ENCODE measurements around the gene FBLN2.

The FBLN2 gene

DNA sequence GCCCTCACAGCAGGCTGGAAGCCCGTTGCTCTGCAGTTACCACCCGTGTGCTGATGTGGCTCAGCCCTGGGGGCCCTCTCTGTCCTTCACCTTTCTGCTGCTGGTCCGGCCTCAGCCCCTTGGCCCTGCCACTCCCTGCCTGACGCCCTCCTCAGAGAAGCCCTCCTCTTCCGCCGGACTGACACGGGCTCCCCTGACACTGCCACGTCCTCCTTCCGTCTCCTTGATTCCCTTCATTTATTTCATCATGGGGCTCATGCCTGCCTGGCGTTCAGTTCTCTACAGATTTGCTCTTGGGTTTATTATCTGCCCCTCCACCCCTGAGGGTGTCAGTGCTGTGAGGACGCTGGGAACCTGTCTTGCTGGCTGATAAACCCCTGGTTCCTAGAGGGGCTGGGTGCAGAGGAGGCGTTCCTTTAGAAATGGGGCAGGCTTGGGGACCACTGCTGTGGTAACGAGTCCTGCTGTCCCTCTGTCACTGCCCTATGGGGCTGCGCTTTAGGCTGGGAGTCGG is 19.6 kb downstream of the FBLN2 start:
- DNase-seq = no peak

DNA sequence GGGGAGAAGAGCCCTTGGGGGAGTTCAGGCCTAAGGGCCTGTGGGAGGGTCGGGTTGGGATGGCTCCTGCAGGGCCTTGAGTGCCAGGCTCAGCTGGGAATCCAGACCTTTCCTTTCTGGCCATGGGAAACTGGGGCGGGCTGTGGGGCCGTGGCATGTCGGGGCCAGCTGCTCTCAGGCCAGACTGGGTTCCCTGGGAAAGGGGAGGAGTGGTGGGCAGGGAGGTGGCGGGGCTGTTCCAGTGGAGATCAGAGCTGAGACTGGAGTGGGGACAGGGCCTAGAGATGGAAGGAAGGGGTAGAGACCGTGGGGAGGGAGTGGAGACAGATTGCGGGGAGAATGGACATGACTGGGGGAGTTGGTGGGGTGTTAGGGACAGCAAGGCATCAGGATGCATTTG is 20.3 kb downstream of the FBLN2 start:
- DNase-seq = no peak

DNA sequence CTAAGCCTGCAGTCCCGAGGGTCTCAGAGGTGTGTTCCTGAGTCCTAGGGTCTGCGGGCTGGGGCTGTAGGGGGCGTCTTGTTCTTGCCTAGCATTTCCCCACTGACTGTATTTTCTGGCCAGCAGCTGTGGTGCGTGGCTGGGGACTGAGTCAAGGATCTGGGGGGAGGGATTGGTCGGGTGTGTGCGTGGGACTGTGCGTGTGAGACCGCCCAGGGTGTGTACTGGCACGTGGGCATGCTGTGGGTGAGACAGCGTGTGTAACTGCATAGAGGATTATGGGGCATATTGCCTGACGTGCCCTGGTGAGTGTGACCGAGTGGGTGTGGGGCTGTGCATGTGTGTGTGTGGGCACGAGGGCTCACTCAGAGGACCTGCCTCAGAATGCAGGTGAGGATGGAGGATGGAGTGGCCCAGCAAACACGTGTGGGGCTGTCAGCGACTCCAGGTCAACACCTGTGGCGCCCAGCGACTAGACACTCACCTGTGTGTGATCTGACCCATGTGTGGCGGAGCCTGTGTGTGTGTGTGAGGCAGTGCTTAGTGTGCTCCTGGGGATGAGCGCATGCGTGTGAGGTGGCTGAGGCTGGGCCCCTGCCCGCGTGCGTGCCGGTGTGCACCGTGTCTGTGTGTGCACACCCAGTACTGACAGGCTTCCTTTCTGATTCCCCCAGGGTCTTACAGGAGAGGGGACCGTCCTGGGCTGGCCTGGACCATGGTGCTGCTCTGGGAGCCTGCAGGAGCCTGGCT is 20.9 kb downstream of the FBLN2 start:
- DNase-seq = no peak

DNA sequence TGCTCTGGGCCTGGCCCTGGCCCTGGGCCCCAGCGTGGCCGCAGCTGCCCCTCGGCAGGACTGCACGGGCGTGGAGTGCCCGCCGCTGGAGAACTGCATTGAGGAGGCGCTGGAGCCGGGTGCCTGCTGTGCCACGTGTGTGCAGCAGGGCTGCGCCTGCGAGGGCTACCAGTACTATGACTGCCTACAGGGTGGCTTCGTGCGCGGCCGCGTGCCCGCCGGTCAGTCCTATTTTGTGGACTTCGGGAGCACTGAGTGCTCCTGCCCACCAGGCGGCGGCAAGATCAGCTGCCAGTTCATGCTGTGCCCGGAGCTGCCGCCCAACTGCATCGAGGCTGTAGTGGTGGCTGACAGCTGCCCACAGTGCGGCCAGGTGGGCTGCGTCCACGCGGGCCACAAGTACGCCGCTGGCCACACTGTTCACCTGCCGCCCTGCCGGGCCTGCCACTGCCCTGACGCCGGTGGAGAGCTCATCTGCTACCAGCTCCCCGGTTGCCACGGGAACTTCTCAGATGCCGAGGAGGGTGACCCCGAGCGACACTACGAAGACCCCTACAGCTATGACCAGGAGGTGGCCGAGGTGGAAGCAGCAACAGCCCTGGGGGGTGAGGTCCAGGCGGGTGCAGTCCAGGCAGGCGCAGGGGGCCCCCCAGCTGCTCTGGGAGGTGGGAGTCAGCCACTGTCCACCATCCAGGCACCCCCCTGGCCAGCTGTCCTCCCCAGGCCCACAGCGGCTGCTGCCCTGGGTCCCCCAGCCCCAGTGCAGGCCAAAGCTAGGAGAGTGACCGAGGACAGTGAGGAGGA is 21.7 kb downstream of the FBLN2 start:
- DNase-seq = no peak

DNA sequence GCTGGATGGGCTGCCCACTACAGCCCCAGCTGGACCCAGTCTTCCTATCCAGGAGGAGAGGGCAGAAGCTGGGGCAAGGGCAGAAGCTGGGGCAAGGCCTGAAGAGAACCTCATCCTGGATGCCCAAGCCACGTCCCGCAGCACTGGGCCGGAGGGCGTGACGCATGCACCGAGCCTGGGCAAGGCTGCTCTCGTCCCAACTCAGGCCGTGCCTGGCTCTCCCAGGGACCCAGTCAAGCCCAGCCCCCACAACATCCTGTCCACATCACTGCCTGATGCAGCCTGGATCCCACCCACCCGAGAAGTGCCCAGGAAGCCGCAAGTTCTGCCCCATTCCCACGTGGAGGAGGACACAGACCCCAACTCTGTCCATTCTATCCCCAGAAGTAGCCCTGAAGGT is 22.3 kb downstream of the FBLN2 start:
- no peak for DNase-seq

DNA sequence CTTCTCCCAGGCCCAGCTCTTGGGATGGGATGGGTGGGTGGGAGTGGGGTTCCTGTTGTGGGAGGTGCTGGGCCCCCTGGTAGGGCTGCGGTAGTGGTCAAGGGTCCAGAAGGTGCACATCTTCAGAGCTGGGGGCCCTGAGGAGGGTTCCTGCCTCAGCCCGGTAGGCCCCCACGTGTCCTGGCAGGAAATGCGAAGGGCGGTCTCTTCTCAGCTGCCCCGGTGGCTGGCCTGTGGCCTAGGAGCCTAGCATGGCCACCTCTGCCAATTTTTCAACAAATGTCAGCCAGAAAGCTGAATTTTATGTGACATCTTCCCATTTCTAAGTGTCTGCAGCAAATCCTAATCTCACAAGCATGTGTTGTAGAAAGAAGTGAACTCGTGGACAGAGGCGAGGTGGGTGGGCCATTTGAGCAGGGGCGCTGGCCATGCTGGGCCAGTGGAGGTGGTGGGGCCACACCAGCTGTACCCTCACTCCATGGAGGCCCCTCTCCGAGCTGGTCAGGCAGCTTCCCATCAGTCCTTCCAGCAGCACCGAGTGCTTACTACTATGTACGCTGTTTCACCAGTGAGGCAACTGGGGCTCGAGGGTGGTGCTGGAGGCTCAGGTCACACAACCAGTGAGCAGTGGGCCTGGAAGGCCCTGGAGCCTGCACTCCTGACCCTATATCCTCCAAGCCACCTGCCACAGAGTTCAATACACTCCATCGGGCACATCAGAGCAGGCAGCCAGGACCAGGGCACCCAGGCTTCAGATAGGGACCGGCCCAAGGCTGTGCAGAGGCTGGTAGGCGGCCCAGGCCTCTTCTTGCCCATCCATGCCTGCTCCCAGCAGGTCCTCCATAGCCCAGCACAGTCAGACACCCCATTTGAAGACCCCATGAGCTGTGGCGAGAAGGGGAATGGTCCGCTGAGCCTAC is 23.2 kb downstream of the FBLN2 start:
- DNase-seq = no peak

DNA sequence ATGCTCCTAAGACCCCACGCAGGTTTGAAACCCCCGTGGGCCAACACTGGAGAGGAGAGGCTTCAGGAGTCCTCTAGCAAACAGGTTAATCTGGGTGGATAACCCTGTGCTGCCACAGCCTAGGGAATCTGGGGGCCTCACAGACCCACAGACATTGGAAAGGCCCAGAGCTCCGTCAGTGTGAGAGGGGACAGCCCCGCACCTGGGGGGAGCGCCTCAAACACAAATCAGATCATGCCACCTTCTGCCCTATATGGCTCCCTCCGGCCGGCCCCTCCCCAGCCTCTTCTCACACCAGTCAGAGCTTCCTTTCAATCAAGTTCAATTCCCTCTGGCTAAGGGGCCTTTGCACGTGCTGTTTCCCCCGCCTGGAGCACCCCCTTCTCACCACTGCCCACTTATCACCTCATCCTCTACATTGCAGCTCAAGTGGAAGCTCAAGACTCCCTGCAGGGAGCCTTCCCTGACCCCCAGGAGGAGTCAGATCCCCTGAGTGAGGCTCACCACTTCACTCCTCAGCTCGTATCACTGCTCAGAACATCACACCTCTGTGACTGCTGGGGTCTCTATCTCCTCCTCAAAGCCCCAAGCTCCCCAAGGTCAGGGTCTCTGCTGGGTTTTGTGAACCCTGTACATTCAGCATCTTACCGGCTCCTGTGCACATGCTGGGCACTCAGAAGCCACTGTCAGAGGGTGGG is 24.1 kb downstream of the FBLN2 start:
- no peak for DNase-seq

DNA sequence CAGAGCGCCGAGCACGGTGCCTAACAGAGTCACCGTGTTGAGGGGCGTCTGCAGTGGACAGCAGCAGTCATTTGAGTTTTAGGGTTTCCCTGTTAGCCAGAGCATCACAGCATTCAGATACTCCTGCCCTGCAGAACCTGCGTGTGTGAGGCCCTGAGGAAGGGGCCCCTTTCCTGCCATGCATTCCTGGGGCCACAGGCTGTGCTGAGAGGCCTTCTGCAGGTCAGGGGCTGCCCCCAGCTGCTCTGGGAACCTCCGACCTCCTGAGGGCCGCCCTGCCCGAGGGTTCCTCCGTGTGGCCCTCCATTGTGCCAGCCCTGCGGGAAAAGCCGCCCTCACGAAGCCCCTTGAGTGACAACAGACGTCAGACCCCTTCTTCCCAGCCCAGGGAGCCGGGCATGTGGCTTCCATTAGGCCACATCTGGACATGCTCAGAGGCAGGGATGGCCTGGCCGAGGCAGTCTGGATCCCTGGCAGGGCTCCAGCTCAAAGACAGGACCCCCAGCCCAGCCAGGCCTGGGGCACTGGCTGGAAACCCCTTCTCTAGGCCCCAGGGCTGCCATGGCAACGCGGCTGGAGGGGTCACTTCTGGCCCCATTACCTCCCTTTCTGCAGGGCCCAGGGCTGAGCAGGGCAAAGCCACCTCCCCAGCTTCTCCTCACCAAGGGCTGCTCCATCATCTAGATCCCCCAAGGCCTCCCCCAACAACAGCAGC is 25.3 kb downstream of the FBLN2 start:
- no peak for DNase-seq

DNA sequence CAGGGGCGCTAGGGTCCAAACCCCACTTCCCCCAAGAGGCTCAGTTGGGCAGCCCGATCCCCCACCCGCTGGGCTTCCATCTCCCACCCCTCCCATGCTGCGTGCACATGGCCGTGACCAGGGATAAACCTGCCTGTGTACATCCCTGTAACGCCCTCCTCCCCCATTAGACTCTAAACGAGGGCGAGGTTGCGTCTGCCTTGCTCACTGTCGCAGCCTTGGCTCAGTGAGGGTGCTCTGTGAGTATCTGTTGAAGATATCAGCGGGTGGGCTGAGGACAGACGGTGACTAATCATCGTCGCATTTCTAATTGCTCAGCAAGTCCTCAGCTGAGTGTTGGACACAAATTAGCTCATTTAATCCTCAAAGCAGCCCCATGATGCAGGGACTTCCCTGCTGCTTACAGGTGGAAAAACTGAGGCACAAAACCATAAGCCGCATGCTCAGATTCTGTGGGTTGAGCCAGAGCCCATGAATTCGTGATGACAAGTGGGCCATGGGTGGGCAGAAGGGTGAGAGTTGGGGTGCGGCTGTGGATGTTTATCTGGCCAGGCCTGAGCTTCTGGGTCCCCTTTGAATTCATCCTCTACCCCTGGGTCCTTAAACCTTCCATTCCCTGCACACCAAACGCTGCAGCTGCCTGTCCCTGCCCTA is 26.0 kb downstream of the FBLN2 start:
- no peak for DNase-seq

DNA sequence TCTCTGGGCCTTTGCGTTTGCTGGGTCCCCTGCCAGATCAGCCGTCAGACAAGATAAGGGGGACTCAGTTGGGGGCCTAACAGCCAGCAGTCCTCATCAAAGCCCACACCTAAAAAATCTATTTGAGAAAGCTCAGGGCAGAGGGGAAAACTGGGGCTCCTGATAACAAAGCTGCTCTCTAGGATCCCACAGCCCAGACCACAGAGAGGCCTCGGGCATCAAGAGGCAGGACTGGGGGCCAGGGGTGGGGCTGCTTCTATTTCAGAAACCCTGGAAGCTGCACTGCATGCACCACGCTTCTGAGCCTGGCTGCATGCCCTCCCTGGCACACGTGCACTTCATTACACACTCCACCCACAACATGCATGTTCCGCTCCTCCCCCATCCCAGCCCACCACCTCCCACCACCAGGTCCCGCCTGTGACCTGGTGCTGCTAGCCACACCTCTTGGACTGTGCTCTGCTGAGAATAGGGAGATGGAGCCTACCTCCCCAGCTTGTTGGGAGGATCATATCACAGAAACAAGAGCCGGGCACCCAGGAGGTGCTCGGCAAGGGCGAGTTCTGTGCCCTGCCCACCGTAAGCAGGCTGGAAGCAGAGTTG is 26.6 kb downstream of the FBLN2 start:
- no peak for DNase-seq

DNA sequence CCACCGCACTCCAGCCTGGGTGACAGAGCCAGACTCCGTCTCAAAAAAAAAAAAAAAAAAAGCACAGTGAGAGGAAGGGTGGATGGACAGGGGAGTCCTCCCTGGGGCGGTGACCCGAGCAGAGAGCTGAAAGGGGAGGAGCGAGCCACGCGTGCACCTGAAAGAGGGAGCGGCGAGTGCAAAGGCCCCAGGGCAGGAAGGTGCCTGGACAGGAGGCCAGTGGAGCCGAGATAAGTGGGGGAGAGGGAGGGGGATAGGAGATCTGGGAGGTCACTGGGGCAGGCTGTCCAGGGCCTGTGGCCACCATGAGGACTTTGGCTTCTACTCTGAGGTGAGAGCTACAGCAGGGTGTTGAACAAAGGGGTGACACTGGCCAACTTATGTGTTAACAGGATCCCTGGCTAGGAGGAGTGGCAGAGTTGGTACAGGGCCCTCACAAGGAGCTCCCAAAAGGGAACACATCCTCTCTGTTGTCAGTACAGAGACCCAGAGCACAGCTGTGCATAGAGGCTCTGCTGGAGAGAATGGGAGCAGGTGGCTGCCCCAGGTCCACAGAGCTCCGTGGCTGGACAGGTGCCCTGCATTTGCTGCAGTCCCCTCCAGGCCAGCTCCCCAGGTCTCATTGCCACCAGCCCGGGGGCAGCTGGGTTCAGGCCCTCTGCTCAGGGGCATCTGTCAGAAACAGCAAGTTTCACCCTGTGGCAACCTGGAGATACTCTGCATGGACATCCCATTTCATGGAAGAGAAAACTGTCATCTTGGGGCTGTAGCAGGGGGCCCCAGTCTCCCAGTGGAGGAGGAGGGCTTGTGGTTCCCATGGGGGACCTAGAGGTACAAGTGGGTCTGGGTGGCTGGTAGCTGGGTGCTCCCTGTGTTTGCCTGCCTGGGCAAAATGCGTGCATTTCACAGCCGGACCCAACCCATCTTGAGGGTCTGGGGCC is 28.5 kb downstream of the FBLN2 start:
- DNase-seq = no peak

DNA sequence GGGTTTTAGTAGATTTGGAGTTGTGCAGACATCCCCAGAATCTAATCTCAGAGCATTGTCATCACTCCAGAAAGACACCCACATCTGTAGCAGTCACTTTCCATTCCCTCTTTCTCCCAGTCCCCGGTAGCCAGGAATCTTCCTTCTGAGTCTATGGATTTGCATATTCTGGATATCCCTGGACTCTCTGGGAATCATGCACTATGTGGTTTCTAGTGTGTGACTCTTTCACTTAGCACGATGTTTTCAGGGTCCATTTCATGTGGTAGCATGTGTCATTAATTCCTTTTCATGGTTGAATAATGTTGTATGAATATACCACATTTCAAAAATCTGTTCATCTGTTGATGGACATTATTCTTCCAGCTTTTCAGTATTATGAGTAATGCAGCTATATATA is 29.3 kb downstream of the FBLN2 start:
- DNase-seq = no peak

DNA sequence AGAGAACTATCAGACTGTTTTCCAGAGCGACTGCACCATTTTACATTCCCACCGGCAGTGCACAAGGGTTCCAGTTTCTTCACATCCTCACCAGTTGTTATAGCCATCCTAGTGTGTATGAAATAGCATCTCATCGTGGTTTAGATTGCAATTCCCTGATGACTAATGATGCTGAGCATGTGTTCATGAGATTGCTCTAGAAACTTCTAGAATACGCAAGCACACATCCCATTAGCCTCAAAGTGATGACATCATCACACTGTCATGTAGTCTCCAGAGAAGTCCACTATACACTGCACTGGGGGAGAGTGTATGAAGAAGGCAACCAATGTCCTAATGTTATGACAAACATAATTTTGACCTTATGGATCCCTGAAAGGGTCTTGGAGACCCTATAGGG is 30.1 kb downstream of the FBLN2 start:
- DNase-seq = no peak

DNA sequence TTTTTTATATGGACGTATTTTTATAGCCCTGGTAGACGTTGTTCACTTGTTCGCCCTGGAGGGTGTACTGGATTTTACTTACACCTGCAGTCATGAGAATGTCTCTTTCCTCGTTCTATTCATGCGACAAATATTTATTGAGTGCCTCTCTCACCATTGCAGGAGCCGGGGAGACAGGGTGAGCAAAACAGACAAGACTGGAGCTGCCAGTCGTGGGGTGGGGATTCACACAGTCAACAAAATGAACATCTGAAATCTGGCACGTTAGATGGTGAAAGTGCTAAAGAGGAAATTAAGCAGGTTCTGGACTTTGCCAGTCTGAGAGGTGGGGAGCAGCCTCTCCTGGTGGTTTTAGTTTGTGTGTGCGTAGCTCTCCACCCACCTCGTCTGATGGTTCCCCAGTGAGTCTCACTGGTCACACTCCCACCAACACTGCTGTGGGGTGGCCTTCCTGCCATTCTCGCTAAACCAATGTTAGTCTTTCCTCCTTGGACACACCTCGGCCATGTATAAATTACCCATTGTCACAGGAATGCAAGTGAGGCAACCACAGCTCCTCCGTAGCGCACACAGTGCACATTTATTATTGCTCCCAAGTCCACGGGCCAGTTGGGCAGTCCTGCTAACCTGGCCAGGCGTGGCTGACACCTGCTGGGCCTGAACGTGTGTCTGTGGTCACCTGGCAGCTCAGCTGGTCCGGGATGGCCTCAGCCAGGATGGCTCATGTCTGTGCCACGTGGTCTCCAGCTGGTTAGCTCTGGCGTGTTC is 31.5 kb downstream of the FBLN2 start:
- no peak for DNase-seq

DNA sequence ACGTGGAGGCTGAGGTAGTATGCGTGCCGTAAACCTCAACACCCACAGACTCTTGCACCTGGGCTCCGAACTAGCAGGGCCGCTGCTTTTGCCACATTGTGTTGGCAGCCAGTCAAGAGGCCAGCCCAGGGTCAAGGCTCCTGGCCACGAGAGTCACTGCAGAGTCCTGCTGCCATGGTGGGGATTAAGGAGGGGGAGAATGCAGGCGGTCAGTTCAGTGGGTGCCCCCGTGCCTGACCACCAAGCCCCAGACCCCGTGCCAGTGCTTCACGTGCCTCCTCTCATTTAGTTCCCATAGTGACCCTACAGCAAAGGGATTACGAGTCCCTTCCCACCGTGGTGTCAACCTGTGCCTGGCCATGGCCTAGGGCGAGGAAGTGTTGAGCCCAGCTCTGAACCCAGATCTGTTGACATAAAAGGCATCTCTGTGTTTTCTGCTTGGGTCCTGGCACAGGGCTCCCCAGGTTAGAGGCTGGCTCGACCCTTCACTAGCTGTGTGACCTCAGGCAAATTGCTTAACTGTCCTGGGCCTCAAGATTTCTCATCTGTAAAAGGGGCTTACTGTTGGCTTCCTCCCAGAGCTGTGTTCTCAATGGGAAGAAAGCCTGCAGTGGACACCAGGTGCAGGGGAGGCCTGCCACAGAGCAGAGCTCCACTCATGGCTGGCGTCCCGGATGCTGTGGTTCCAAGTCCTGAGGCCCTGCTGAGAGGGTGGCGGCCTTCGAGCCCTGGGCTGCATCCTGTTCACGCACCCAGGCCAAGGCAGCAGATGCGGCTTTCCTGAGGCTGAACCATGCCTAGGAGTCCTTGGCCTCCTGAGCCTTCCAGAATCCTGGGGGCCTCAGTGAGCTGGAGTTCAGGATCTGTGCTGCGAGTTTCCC is 32.8 kb downstream of the FBLN2 start:
- no peak for DNase-seq

DNA sequence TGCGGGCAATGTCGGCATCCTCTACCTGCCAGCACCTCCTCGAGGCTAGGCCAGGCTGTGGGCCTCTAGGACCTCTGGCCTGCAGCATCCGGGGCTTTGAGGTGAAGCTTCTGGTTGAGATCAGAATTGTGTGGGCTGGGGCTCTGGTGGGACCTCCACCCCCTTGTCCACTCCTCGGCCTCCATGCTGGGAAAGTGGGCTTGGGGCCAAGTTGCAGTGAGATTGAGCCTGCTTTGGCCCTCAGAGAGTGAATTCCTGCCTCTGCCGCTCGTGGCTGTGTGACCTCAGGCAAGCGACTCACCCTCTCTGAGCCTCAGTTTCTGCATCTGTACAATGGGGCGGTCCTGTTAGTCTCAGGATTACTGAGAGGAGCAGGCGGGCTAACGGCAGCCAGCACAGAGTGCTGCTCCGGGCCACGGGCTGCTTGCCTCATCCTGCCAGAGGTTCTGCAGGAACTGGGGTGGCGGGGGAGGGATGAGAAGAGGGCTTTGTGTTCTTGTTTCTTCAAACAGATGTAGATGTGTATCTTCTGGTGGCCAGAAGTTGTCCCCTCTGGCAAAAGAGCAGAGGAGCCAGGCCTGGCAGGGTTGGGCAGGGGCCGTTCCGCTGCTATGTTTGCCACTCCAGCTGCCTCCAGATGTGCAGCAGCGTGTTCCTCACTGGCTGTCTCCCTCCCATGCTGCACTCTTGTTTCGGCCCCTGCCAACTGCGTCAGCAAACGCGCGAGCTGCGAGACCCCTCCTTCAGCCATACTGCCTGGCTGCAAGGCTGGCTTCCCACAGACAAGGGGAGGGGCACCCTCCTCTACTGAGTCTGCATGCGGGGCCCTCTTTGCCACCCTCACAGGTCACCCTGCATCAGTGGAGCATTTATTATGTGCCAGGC is 33.7 kb downstream of the FBLN2 start:
- no peak for DNase-seq
